Endothelial cell of umbilical vein (primary cell): ENCODE measurements around the gene MS4A8. TPM values are rescaled to one million over a fixed set of nuclear protein-coding genes. Genes with fewer than 3 reads are reported as not detected.

Experiments used
- Bru-seq: library from RNA; stranded (reverse); fragments of 400-500 nt; gene quantifications from one replicate; lab custom pipeline; 2021; lab: Mats Ljungman, UMichigan
- BruChase-seq, 2 experiments: library from RNA; stranded (reverse); fragments of 400-500 nt; gene quantifications; one replicate each; lab custom pipeline; 2021; lab: Mats Ljungman, UMichigan
- BruUV-seq: library from RNA; stranded (reverse); fragments of 400-500 nt; replicated peaks from 2 replicates; lab custom pipeline; 2021; lab: Mats Ljungman, UMichigan
- CTCF ChIA-PET: fragments of 300-600, 350-600 bp; sonication (Branson Sonifier 250); formaldehyde crosslinking; loops from one replicate; lab custom pipeline; 2021; ENCODE audit warnings: antibody characterized with exemption, inconsistent platforms; lab: Charles Lee
- POLR2A ChIA-PET: fragments of 300-600, 350-600 bp; sonication (Branson Sonifier 250); formaldehyde crosslinking; loops from one replicate; lab custom pipeline; 2021; ENCODE audit warnings: antibody characterized with exemption, inconsistent platforms; lab: Charles Lee
- DNase-seq: peaks from one replicate; pipeline ENCODE4 v3.0.0-alpha.2; 2011; ENCODE audit warnings: low read depth, low spot score
- FAIRE-seq: peaks from 2 replicates; lab custom pipeline; 2011; peaks lifted over from hg19 to GRCh38; lab: Jason Lieb, UNC
- H2AFZ ChIP-seq: 2 replicates; pipeline ENCODE4 v1.6.0; 2012; ENCODE audit warnings: low read depth, low read length, control low read depth, inconsistent platforms
- H3K27ac ChIP-seq: 2 replicates; pipeline ENCODE4 v1.5.1; 2011; ENCODE audit warnings: low read depth, mild to moderate bottlenecking, control low read depth, low read length, moderate library complexity; ENCODE audit not compliant: insufficient read depth
- H3K27me3 ChIP-seq, 2 experiments: 2 replicates each; pipeline versions ENCODE4 v1.6.0 to v1.6.1; 2011; ENCODE audit warnings: low read length in 2 of 2, mixed read lengths in 1 of 2; ENCODE audit not compliant: control insufficient read depth in 2 of 2, insufficient read depth in 2 of 2
- H3K36me3 ChIP-seq, 2 experiments: 2 replicates in 1 of 2; 3 replicates in 1 of 2; pipeline ENCODE4 v1.5.1; 2011; ENCODE audit warnings: low read length in 2 of 2, mild to moderate bottlenecking in 1 of 2, moderate library complexity in 1 of 2; ENCODE audit not compliant: control insufficient read depth in 2 of 2, insufficient read depth in 2 of 2; ENCODE audit errors: extremely low read depth in 1 of 2
- H3K4me1 ChIP-seq: 3 replicates; pipeline ENCODE4 v1.5.1; 2011; ENCODE audit warnings: mild to moderate bottlenecking, low read length; ENCODE audit not compliant: control insufficient read depth, insufficient read depth; ENCODE audit errors: extremely low read depth
- H3K4me2 ChIP-seq: 2 replicates; pipeline ENCODE4 v1.6.1; 2011; ENCODE audit warnings: low read length, control low read depth, mixed read lengths; ENCODE audit not compliant: insufficient read depth
- H3K4me3 ChIP-seq, 3 experiments: fragments of 200-600 bp in 1 of 3; sonication (generic), shearing (Covaris generic) in 1 of 3; replicated peaks in 1 of 3; 2 replicates each; pipeline ENCODE4 v1.5.1; 2011 to 2016; ENCODE audit warnings: control low read depth in 3 of 3, low read length in 3 of 3, mild to moderate bottlenecking in 2 of 3, inconsistent platforms in 1 of 3, low read depth in 1 of 3, moderate library complexity in 1 of 3; ENCODE audit not compliant: insufficient read depth in 1 of 3
- H3K79me2 ChIP-seq: 2 replicates; pipeline ENCODE4 v1.6.0; 2012; ENCODE audit warnings: low read length, inconsistent platforms; ENCODE audit not compliant: control insufficient read depth, insufficient read depth
- H3K9ac ChIP-seq: replicated peaks from 2 replicates; pipeline ENCODE3; 2011; ENCODE audit warnings: low read length, control low read depth; ENCODE audit not compliant: insufficient read depth; ENCODE audit errors: extremely low read depth
- H3K9me1 ChIP-seq: replicated peaks from 3 replicates; pipeline ENCODE4 v1.6.0; 2011; ENCODE audit warnings: mild to moderate bottlenecking, low read length; ENCODE audit not compliant: control insufficient read depth, insufficient read depth; ENCODE audit errors: extremely low read depth
- H3K9me3 ChIP-seq: replicated peaks from 2 replicates; pipeline ENCODE4 v1.5.1; 2012; ENCODE audit warnings: low read length, inconsistent platforms; ENCODE audit not compliant: control insufficient read depth, insufficient read depth
- H4K20me1 ChIP-seq: replicated peaks from 2 replicates; pipeline ENCODE3; 2011; ENCODE audit warnings: mild to moderate bottlenecking, low read length; ENCODE audit not compliant: control insufficient read depth, insufficient read depth; ENCODE audit errors: extremely low read depth
- CTCF ChIP-seq, 2 donors: IDR thresholded peaks; 1 replicate in 1 of 2; 2 replicates in 1 of 2; pipeline ENCODE4 v1.5.1; 2011; ENCODE audit warnings: low read length in 2 of 2, mild to moderate bottlenecking in 2 of 2, moderate library complexity in 2 of 2, control low read depth in 1 of 2, inconsistent platforms in 1 of 2, low read depth in 1 of 2; ENCODE audit not compliant: insufficient read depth in 1 of 2; ENCODE audit errors: extremely low read depth in 1 of 2
- EZH2 ChIP-seq: IDR thresholded peaks from 2 replicates; pipeline ENCODE4 v1.6.1; 2012; ENCODE audit warnings: borderline replicate concordance, low read depth, mild to moderate bottlenecking, moderate library complexity, low read length, inconsistent platforms; ENCODE audit not compliant: severe bottlenecking
- FOS ChIP-seq: IDR thresholded peaks from 2 replicates; pipeline ENCODE4 v1.6.1; 2011; ENCODE audit warnings: mild to moderate bottlenecking, low read length, moderate library complexity, borderline replicate concordance; ENCODE audit not compliant: insufficient read depth
- GATA2 ChIP-seq: IDR thresholded peaks from 2 replicates; pipeline ENCODE4 v1.7.0; 2011; ENCODE audit warnings: low read depth, mild to moderate bottlenecking, moderate library complexity, mixed read lengths, low read length; ENCODE audit not compliant: insufficient read length, insufficient read depth
- JUN ChIP-seq: IDR thresholded peaks from 2 replicates; pipeline ENCODE4 v1.6.1; 2011; ENCODE audit warnings: borderline replicate concordance, low read depth; ENCODE audit not compliant: insufficient read length, insufficient read depth
- MYC ChIP-seq: IDR thresholded peaks from one replicate; pipeline ENCODE4 v1.6.1; 2011; ENCODE audit warnings: mild to moderate bottlenecking, low read depth, low read length
- POLR2A ChIP-seq: IDR thresholded peaks from 2 replicates; pipeline ENCODE4 v1.6.1; 2012; ENCODE audit warnings: low read depth, mild to moderate bottlenecking, control low read depth, low read length
- POLR2AphosphoS5 ChIP-seq: IDR thresholded peaks from 2 replicates; pipeline ENCODE4 v1.6.1; 2012; ENCODE audit warnings: low read depth, mild to moderate bottlenecking, control low read depth, low read length, moderate library complexity; ENCODE audit not compliant: insufficient read depth
- dilution Hi-C: fragments of 300-500 bp; cut with MboI; formaldehyde crosslinking; loops from one replicate; pipeline ENCODE4 v1.15.0; 2019; ENCODE audit warnings: low sequenced_read_pairs; ENCODE audit not compliant: extremely low pct_ligation_motif_present
- intact Hi-C: fragments of 100-400 bp; cut with micrococcal nuclease; formaldehyde crosslinking; loops from one replicate; pipeline ENCODE4 v1.10.0; 2022
- long read RNA-seq: library from polyadenylated mRNA; stranded (forward); transcript quantifications from one replicate; pipeline ENCODE4 v2.0.0, GENCODE V29; 2021
- polyA minus RNA-seq, 3 experiments: library from RNA; depleted of rRNA, polyadenylated mRNA; stranded (reverse); fragments of >200 nt; gene quantifications; 1 replicate in 1 of 3; 2 replicates in 2 of 3; pipeline ENCODE4 v1.2.3, GENCODE V29; 2011
- polyA plus RNA-seq, 4 experiments: library from polyadenylated mRNA; depleted of rRNA in 3 of 4; stranded (reverse) in 3 of 4; unstranded in 1 of 4; fragments of >200 nt; gene quantifications; 2 replicates each; pipeline versions ENCODE4 v1.2.1 to v1.2.3, GENCODE V29; 2011 to 2012; ENCODE audit warnings: missing spikeins in 1 of 4
- total RNA-seq: library from RNA; stranded (reverse); gene quantifications from 2 replicates; pipeline ENCODE4 v1.2.3, GENCODE V29; 2021
- TF ChIP-seq, protein P1 (sequence below): IDR thresholded peaks from 2 replicates; pipeline ENCODE4 v1.6.1; 2011; ENCODE audit not compliant: insufficient read depth, insufficient read length

The MS4A8 gene, protein sequence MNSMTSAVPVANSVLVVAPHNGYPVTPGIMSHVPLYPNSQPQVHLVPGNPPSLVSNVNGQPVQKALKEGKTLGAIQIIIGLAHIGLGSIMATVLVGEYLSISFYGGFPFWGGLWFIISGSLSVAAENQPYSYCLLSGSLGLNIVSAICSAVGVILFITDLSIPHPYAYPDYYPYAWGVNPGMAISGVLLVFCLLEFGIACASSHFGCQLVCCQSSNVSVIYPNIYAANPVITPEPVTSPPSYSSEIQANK
- total RNA-seq = not detected in 2 replicates
- polyA plus RNA-seq = not detected in 2 replicates
- not detected in 2 replicates for polyA plus RNA-seq (2011; cell fraction: cytosol; rRNA removed)
- not detected in 2 replicates for polyA plus RNA-seq (2011; cell fraction: nucleus; rRNA removed)
- not detected in 2 replicates for polyA plus RNA-seq (2012)
- not detected in 2 replicates for polyA minus RNA-seq
- not detected for polyA minus RNA-seq (2011; cell fraction: cytosol; rRNA and poly(A)+ RNA removed)
- polyA minus RNA-seq (2011; cell fraction: nucleus; rRNA and poly(A)+ RNA removed) = not detected in 2 replicates
- not detected for Bru-seq, nascent RNA
- not detected for BruChase-seq, experiment 1, labeled RNA remaining after a 6-hour chase
- not detected for BruChase-seq, experiment 2, labeled RNA remaining after a 2-hour chase
- long read RNA-seq = 0 reads

DNA sequence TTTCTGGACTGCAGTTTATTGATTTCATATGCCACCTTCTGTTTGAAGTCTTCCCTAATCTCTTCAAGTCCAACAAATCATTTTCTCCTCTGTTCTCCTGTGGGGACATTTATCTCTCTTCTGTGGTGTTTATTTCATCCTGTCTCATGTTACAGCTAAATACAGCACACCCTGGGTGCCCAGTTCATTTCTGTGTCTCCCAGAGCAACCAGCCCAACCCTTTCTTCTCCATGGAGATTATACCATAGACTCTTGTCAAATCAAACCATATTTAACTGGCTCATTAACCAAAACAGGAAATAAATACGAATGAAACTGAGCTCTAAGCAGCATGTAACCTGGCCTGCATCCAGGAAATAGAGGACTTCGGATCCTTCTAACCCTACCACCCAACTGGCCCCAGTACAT, at the start of gene MS4A8:
Gene MS4A8, plus strand, starts transcription at position 329 of the 408 bp plus-strand sequence. CDS start 1,249 bp downstream, outside the sequence.
- Histone ChIP-seq H3K79me2 (no peaks in the 10 kb centered on the region), H3K27ac (no peak within 1 kb of the TSS), H3K9me3 (no peaks in the 10 kb centered on the region), H3K4me3 (no peak within 1 kb of the TSS), H3K4me1 (no peaks in the 10 kb centered on the region), H3K36me3 (no peaks in the 10 kb centered on the region), H2AFZ (no peak within 1 kb of the TSS), H3K9me1 (no peaks in the 10 kb centered on the region), H3K4me2 (no peak within 1 kb of the TSS), H3K9ac (no peak within 1 kb of the TSS), H4K20me1 (no peaks in the 10 kb centered on the region), H3K27me3 (peaks cover 0 to 1% of the 10 kb centered on the region in 2 experiments)
- dilution Hi-C loops = no loop called here
- FAIRE-seq (no peak), DNase-seq (no peak)
- POLR2A ChIA-PET = no interaction called here
- TF ChIP-seq GATA2 = no peak
- intact Hi-C loops = no loop called here
- CTCF ChIA-PET = interaction anchor here (1.8 kb wide), 1 partner anchor 336 kb away, joined by 4 read pairs; no protein-coding TSS in a partner anchor
- BruUV-seq = no TSS peak

DNA sequence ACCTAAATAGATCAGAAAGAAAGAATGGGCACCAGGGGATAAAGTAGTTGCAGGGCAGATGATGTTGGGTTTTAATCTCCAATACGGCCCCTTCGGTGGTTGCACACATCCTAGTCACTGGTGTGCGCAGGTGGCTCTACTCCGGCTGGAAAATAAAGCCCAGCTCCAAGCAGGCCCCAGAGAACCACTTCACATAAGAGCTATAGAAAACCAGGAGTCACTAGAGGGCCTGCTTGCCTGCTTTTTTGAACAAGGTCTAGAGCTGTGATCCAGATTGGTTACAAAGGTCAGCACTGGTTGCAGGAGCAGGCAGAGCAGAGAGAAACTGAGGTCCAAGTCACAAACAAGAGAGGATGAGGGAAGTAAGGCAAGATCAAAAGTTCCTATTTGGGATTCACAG, 41.5 kb upstream of the MS4A8 start:
- no peaks in the 10 kb centered on the region for H3K79me2 ChIP-seq
- H3K27me3 ChIP-seq = no peaks in the 10 kb centered on the region
- DNase-seq = no peak
- H4K20me1 ChIP-seq = no peaks in the 10 kb centered on the region
- FAIRE-seq = no peak
- no peak overlapping the region for H2AFZ ChIP-seq
- H3K9me1 ChIP-seq = no peaks in the 10 kb centered on the region
- no peak overlapping the region for H3K4me3 ChIP-seq
- ChIA-PET CTCF (no interaction called here), POLR2A (no interaction called here)
- no peaks in the 10 kb centered on the region for H3K4me1 ChIP-seq
- no peaks in the 10 kb centered on the region for H3K9me3 ChIP-seq
- dilution Hi-C loops (no loop called here), intact Hi-C loops (no loop called here)
- no peak overlapping the region for H3K4me2 ChIP-seq
- H3K27ac ChIP-seq = no peak overlapping the region
- H3K9ac ChIP-seq = no peak overlapping the region
- no peak for TF ChIP-seq EZH2
- no peak for TF ChIP-seq FOS
- TF ChIP-seq POLR2A = no peak
- no peak for TF ChIP-seq JUN
- TF ChIP-seq MYC = no peak
- TF ChIP-seq GATA2 = no peak
- TF ChIP-seq, protein P1, sequence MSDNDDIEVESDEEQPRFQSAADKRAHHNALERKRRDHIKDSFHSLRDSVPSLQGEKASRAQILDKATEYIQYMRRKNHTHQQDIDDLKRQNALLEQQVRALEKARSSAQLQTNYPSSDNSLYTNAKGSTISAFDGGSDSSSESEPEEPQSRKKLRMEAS = no peak
- TF ChIP-seq CTCF (IDR thresholded peaks at IDR 0.05; ENCODE audit: extremely low read depth in 1 of 2, insufficient read depth in 1 of 2, low read depth in 1 of 2, low read length in 2 of 2) = no peak
- TF ChIP-seq POLR2AphosphoS5 = no peak
- no TSS peak for BruUV-seq
- H3K36me3 ChIP-seq = no peaks in the 10 kb centered on the region
